ENCODE data around the gene HIPK2. TPM values are rescaled to one million over a fixed set of nuclear protein-coding genes. Genes with fewer than 3 reads are reported as not detected.

The HIPK2 gene
- total and polyA plus RNA-seq, 2 of the 4 experiments (the other 2 are of a cell fraction), result 22.0 to 27.1 TPM

DNA sequence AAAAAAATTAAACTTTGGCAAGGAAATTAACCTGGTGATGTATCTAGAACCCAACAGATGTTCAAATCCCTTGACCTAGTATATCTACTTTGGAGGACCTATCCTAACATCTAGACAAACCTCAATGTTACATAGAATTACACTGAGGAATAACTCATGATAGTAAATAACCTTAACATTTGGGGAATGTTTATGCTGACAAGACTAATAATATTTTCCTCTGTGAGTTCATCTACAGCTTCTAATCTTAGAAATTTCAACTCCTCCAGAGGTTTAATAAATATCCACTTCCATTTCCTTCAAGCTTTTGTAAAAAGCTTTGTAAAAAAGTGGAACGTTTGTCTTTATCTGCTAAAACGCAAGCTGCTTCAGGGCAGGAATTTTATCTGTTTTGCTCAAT lies 12.7 kb downstream of the HIPK2 start:
- intact Hi-C loops (cut with micrococcal nuclease) (no loop called here), in situ Hi-C loops (cut with MboI; ENCODE audit: low sequenced_read_pairs) (no loop called here)
- CTCF ChIA-PET, result interaction anchor here (1.1 kb wide), 1 partner anchor 119 kb away, joined by 3 read pairs; no protein-coding TSS in a partner anchor

More for the DNA sequence above, 12.7 kb downstream of the HIPK2 start:
- Histone ChIP-seq H3K79me1 (ENCODE audit: low read depth in 1 of 2, low read length in 2 of 2) (peaks cover 41 to 94% of the 10 kb centered on the region in 2 experiments), H4K91ac (ENCODE audit: insufficient read depth, low read depth, low read length) (no peak overlapping the region), H3K4ac (ENCODE audit: low read depth, low read length) (no peak overlapping the region), H3K36me3 (ENCODE audit: control insufficient read depth, insufficient read depth, low read length) (peaks cover 35% of the 10 kb centered on the region), H3K9me3 (ENCODE audit: control insufficient read depth, insufficient read depth, low read length) (no peaks in the 10 kb centered on the region), H4K20me1 (ENCODE audit: insufficient read depth, low read length) (peaks cover 98% of the 10 kb centered on the region), H3K4me1 (ENCODE audit: control insufficient read depth, insufficient read depth, low read length) (peaks cover 49% of the 10 kb centered on the region), H3K9me1 (ENCODE audit: insufficient read depth, low read length) (peaks cover 64% of the 10 kb centered on the region), H3K27me3 (ENCODE audit: control insufficient read depth, insufficient read depth, low read length) (no peaks in the 10 kb centered on the region), H2BK120ac (ENCODE audit: low read depth, low read length) (no peak overlapping the region), H2AK5ac (ENCODE audit: low read depth, low read length) (no peak overlapping the region), H3K56ac (ENCODE audit: extremely low read depth, insufficient read depth, low read length) (no peak overlapping the region), H2BK20ac (ENCODE audit: low read depth, low read length) (no peak overlapping the region), H3K18ac (ENCODE audit: low read depth, low read length) (no peak overlapping the region), H3K27ac (ENCODE audit: insufficient read depth, low read length) (no peak overlapping the region), H4K5ac (ENCODE audit: low read depth, low read length) (no peak overlapping the region), H2AK9ac (replicated peaks; ENCODE audit: low read depth, low read length, poor library complexity) (no peak overlapping the region), H3K4me3 (ENCODE audit: insufficient read depth, low read depth, low read length) (no peak overlapping the region), H2BK15ac (ENCODE audit: low read depth, low read length) (no peak overlapping the region), H3K4me2 (ENCODE audit: low read depth, low read length) (no peak overlapping the region), H2BK5ac (ENCODE audit: low read depth, low read length, poor library complexity, severe bottlenecking) (no peak overlapping the region), H3K9ac (ENCODE audit: low read depth, low read length) (no peak overlapping the region), H4K8ac (ENCODE audit: low read depth in 2 of 2, low read length in 2 of 2) (no peak overlapping the region), H3K14ac (replicated peaks; ENCODE audit: low read depth, low read length) (no peak overlapping the region), H2AFZ (replicated peaks; ENCODE audit: low read length, poor library complexity) (no peak overlapping the region), H3K23ac (ENCODE audit: low read depth, low read length) (no peak overlapping the region)
- TF ChIP-seq POLR2A (IDR thresholded peaks at IDR 0.05; ENCODE audit: low read depth, low read length), result no peak
- TF ChIP-seq, protein P1, sequence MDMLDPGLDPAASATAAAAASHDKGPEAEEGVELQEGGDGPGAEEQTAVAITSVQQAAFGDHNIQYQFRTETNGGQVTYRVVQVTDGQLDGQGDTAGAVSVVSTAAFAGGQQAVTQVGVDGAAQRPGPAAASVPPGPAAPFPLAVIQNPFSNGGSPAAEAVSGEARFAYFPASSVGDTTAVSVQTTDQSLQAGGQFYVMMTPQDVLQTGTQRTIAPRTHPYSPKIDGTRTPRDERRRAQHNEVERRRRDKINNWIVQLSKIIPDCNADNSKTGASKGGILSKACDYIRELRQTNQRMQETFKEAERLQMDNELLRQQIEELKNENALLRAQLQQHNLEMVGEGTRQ (IDR thresholded peaks at IDR 0.05; ENCODE audit: low read depth, low read length), result no peak
- no peak for TF ChIP-seq MAZ (IDR thresholded peaks at IDR 0.05; ENCODE audit: borderline replicate concordance, low read depth, low read length)
- TF ChIP-seq, protein P2, sequence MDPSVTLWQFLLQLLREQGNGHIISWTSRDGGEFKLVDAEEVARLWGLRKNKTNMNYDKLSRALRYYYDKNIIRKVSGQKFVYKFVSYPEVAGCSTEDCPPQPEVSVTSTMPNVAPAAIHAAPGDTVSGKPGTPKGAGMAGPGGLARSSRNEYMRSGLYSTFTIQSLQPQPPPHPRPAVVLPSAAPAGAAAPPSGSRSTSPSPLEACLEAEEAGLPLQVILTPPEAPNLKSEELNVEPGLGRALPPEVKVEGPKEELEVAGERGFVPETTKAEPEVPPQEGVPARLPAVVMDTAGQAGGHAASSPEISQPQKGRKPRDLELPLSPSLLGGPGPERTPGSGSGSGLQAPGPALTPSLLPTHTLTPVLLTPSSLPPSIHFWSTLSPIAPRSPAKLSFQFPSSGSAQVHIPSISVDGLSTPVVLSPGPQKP (IDR thresholded peaks at IDR 0.05; ENCODE audit: borderline replicate concordance, low read depth, low read length), result no peak
- TF ChIP-seq MAFK (IDR thresholded peaks at IDR 0.05; ENCODE audit: low read depth, low read length), result peak; percentile 80
- TF ChIP-seq, protein P3, sequence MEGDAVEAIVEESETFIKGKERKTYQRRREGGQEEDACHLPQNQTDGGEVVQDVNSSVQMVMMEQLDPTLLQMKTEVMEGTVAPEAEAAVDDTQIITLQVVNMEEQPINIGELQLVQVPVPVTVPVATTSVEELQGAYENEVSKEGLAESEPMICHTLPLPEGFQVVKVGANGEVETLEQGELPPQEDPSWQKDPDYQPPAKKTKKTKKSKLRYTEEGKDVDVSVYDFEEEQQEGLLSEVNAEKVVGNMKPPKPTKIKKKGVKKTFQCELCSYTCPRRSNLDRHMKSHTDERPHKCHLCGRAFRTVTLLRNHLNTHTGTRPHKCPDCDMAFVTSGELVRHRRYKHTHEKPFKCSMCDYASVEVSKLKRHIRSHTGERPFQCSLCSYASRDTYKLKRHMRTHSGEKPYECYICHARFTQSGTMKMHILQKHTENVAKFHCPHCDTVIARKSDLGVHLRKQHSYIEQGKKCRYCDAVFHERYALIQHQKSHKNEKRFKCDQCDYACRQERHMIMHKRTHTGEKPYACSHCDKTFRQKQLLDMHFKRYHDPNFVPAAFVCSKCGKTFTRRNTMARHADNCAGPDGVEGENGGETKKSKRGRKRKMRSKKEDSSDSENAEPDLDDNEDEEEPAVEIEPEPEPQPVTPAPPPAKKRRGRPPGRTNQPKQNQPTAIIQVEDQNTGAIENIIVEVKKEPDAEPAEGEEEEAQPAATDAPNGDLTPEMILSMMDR (conservative IDR thresholded peaks at IDR 0.05; ENCODE audit: low read depth, low read length), result no peak
- no peak for TF ChIP-seq FOS (IDR thresholded peaks at IDR 0.05; ENCODE audit: low read depth, low read length)
- TF ChIP-seq MXI1 (IDR thresholded peaks at IDR 0.05; ENCODE audit: borderline replicate concordance, low read depth, low read length), result no peak
- POLR2A ChIA-PET (ENCODE audit: unreplicated experiment), result interaction anchor here (1.4 kb wide), 1 partner anchor 10 kb away, joined by 3 read pairs; no protein-coding TSS in a partner anchor
- dilution Hi-C loops (cut with HindIII; ENCODE audit: low sequenced_read_pairs, unreplicated experiment), result no loop called here
- ATAC-seq (ENCODE audit: low read depth) (no peak), DNase-seq (no peak)
- no TSS peak for BruUV-seq (replicated peaks)
- WGBS, 2 experiments (ENCODE audit: extremely low coverage in 2 of 2, insufficient read length in 1 of 2), result no CpG with 5 or more reads among the region's 2 CpGs

Measured in IMR-90 (cell line).